GM12801 (cell line): ENCODE data around the gene EFCAB6.

Source experiments
- TF ChIP-seq, protein P1 (sequence below): IDR thresholded peaks from one replicate; pipeline ENCODE4 v1.5.1; 2011; ENCODE audit warnings: control low read depth; ENCODE audit not compliant: insufficient read length; ENCODE audit errors: extremely low read depth

Gene EFCAB6

DNA sequence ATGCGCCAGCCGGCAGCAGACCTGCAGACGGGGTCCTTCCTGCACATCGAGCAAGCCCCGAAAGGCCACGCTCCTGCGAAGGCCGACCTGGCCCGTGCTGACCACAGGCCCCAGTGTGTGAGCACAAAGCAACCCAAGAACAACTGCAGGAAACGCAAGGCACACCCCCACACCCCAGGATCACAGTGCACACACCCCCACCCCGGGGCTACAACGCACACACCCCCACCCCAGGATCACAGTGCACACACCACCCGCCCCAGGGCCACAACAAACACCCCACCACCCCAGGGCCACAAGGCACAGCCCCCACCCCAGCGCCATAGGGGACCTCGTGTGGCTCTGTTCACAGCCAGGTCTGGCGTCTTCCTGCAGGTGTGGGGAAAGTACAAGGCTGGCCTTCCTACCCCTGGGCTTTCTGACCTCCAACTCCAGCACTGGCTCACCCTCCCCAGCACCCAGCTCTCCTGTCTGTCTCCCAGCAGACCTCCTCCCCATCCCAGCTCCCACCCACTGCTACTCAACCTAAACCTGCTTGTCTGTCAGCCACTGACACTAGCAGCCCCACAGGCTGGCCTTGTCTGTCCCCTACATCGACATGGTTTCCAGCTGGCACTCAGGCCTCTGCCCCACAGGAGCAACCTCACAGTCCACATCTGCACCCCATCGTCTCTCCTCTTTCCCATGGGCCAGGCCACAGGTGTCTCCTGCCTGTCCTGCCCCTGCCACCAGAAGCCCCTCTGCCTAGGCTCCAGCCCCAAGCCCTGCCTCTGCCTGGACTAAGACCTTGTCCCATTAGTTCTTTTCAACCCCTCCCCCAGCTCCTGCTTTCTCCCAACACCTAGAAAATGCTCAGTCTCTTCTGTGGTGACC is 20.5 kb upstream of the EFCAB6 start:
- TF ChIP-seq, protein P1, sequence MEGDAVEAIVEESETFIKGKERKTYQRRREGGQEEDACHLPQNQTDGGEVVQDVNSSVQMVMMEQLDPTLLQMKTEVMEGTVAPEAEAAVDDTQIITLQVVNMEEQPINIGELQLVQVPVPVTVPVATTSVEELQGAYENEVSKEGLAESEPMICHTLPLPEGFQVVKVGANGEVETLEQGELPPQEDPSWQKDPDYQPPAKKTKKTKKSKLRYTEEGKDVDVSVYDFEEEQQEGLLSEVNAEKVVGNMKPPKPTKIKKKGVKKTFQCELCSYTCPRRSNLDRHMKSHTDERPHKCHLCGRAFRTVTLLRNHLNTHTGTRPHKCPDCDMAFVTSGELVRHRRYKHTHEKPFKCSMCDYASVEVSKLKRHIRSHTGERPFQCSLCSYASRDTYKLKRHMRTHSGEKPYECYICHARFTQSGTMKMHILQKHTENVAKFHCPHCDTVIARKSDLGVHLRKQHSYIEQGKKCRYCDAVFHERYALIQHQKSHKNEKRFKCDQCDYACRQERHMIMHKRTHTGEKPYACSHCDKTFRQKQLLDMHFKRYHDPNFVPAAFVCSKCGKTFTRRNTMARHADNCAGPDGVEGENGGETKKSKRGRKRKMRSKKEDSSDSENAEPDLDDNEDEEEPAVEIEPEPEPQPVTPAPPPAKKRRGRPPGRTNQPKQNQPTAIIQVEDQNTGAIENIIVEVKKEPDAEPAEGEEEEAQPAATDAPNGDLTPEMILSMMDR: no peak

DNA sequence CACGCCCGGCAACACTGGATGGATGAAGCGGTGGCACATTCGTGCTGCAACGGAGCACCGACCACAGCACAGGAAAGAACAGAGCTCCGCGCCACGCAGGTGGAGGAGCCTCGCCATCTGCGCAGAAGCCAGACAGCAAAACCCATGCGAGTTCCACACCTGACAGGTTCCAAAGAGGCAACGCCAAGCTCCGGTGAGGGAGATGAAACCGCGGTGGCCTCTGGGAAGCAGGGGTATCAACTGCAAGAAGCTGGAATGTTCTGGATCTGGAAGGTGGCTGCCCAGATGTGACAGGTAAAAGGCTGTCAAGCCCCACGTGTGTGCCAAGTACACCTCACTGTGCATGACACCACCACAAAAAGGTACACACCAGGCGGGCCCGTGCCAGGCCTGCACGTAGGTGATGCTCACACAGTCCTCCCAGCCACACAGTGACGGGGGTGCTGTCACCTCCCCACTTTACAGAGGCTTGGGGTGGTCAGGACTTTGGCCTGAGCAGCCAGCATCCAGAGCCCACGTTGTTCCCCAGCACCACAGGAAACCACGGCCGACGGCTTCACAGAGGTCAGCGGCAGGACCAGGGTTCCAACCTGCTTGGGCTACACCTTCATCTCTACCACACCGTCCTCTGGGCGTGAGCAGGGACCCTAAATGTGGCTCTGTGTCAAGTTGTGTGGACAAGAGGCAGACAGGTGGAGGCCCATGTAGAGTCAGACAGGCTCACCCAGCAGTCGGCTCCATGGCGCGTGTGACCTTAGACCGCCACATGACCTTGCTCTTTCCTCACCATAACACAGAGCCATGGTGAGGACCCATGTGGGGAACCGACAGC is 19.7 kb upstream of the EFCAB6 start:
- TF ChIP-seq, protein P1: no peak

DNA sequence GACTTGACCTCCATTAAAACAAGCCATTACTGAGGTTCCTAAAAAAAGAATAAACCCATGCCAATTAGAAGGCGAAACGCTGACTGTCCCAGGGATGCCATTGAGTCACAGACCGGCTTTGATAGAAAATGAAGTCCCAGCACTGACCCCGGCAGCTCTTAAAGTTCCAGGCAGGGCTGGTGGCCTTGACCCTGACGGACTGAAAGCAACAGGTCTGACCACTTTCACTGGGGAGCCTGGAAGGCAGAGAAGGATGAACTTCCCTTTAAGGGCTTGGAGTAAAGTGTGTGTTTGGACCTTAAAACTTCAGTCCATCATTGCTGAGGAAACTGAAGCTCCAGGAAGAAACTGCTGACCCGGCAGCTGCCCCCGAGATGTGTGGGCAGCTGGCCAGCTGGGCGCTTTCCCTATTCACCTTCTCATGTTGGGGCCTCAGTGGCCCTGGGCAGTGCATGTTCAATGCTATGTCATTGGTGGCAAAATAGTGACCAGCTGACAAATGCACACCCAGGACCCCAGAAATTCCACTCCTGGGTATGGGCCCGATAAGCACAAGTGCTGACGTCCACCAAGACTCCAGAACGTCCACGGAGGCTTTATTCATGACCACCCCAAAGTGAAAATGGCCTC is 18.9 kb upstream of the EFCAB6 start:
- TF ChIP-seq, protein P1: no peak

DNA sequence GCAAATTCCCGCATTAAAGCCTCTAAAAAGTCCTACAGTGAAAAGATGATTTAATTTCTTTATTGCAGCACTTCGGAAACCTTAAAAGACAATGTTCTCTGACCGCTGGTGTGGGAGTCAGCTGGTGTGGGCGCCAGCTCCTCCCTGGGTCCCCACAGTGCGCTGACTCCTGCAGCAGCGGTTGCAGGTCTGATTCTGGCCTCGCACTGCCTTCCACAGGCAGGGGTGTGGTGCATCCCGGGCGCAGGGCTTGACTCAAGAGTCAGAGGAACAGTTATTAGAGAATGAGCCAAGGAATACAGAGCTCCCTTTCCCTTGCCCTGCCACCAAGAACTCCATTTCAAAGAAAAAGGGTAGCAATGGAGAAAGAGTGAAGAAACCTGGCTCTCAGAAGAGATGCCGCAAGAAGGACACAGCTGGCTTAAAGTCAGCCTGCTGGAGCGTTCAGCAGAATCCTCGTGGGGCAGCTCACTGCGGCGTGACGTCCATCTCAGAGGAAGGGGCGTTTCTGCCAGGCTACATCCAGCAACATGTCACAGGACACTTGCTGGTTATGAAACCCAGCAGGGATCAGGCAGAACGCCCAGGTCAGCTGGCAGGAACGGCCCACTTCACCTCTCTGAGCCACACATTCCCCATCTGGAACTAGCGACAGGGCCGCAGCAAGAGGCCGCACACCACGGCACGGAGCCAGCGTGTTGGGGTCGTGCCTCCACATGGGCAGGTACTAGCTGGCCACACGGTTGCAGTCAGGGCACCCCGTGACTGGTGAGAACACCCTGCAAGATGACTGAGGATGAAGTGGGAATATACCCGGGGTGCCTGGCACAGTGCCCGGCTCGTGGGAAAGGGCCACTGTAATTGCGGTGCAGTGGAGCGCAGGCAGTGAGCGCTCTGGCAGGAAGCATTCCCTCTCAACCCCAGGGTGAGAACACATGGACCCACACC is 18.1 kb upstream of the EFCAB6 start:
- TF ChIP-seq, protein P1: no peak

DNA sequence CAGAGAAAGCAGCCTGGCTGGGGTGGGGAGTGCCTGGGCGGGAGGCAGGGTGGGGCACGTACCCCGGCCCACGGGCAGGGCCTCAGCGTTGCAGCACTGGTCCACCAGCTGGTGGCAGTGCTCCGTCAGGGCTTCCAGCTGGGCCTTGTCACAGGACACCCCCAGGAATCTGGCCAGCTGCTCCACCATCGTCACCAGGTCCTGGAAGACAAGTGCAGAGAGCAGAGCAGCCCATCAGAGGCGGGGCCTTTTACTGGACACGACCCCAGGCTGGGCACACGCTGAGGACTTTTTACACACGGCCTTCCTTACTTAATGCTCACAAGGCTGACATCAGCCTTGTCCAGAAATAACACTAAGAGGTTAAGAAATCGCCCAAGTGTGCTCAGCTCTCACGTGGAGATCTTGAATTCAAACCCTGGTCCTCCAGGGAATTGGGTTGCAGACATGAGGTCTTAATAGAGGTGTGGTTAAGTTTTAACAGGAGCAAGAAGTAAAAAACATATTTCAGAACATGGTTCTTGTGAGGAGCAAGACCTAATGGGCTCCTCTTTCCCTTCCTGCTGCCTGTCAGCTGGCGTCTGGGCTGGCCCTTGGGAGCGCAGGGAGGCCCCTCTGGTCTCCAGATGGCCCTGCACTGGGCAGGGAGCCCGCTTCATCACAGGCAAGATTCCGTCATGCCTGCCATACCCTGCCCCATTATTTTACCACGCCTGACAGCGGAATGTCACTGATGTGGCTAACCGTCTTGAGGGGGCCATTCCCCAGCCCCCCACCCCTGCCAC is 17.1 kb upstream of the EFCAB6 start:
- TF ChIP-seq, protein P1: no peak

DNA sequence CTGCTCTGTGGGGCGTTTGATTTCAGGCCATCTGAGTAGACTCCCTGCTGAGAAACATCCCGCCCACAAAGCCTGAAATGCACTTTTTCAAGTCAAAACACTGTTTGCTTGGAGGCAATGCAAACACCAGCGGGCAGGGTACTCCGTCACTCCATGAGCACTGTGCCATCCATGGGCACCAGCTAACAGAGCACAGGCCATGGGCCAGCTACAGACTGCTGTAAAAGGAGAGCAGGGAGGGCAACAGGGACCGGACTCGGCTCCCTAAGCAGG is 16.6 kb upstream of the EFCAB6 start:
- TF ChIP-seq, protein P1: no peak
